MCF 10A (cell line): ENCODE data around the gene VWF. TPM values are rescaled to one million over a fixed set of nuclear protein-coding genes. Genes with fewer than 3 reads are reported as not detected.

Experiments
- BruUV-seq: library from RNA; stranded (reverse); fragments of 400-500 nt; replicated peaks from 2 replicates; lab custom pipeline; 2021; lab: Mats Ljungman, UMichigan
- CTCF ChIA-PET: fragments of 300-600 bp; sonication (Branson Sonifier 250); formaldehyde crosslinking; extraction: SDS; loops from one replicate; lab custom pipeline; 2021; ENCODE audit warnings: antibody characterized with exemption, inconsistent platforms; lab: Yijun Ruan, JAX
- POLR2A ChIA-PET: fragments of 300-600, 350-650 bp; sonication (Branson Sonifier 250); formaldehyde crosslinking; extraction: SDS; loops from one replicate; lab custom pipeline; 2020; ENCODE audit warnings: antibody characterized with exemption, inconsistent platforms; lab: Yijun Ruan, JAX
- DNase-seq: peaks from one replicate; pipeline ENCODE4 v3.0.0-alpha.2; 2018; ENCODE audit not compliant: unreplicated experiment
- H3K27ac Mint-ChIP-seq: one replicate; pipeline ENCODE4 v1.8.0; 2022; ENCODE audit warnings: mild to moderate bottlenecking, low read depth, mixed read lengths; ENCODE audit not compliant: unreplicated experiment
- H3K27me3 Mint-ChIP-seq: one replicate; pipeline ENCODE4 v1.8.0; 2022; ENCODE audit warnings: mixed read lengths; ENCODE audit not compliant: insufficient read depth, unreplicated experiment
- H3K36me3 Mint-ChIP-seq: one replicate; pipeline ENCODE4 v1.8.0; 2022; ENCODE audit warnings: mild to moderate bottlenecking, moderate library complexity, mixed read lengths; ENCODE audit not compliant: insufficient read depth, unreplicated experiment
- H3K4me1 Mint-ChIP-seq: one replicate; pipeline ENCODE4 v1.8.0; 2022; ENCODE audit warnings: mixed read lengths; ENCODE audit not compliant: insufficient read depth, unreplicated experiment
- H3K4me3 Mint-ChIP-seq: one replicate; pipeline ENCODE4 v1.8.0; 2022; ENCODE audit warnings: mild to moderate bottlenecking, moderate library complexity, mixed read lengths; ENCODE audit not compliant: unreplicated experiment
- H3K9me3 Mint-ChIP-seq: one replicate; pipeline ENCODE4 v1.8.0; 2022; ENCODE audit warnings: mixed read lengths; ENCODE audit not compliant: unreplicated experiment
- intact Hi-C: fragments of 100-400 bp; cut with micrococcal nuclease; formaldehyde crosslinking; loops from 2 replicates; pipeline ENCODE4 v1.14.1; 2022
- total RNA-seq: library from RNA; stranded (reverse); gene quantifications from 2 replicates; pipeline ENCODE4 v1.2.3, GENCODE V29; 2022
- TF ChIP-seq, protein P1 (sequence below): fragments of 200-600 bp; IDR thresholded peaks from one replicate; pipeline ENCODE4 v1.8.0; 2022; ENCODE audit warnings: antibody characterized with exemption, mild to moderate bottlenecking; ENCODE audit not compliant: unreplicated experiment

Gene VWF
- total RNA-seq, 1 experiment from 2014 or later = not detected

DNA sequence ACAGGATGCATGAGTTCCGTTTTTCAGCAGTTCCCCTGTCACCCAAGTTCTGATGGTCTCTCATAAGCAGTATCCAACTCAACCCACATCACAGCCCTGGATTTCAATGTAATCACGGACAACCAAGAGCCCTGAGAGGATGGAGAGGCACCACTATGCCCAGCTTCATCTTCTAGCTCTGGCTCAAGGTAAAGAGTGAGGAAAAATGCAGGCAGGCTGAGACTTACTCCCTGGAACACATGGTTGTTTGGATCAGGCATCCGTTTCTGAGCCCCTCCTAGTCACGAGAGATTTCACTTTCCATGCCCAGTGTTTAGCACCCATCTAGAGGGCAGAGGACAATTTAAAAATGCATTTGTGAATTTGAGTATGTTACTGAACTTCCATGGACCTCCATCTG, 224.4 kb downstream of the VWF start:
- intact Hi-C loops = no loop called here
- no peaks in the 10 kb centered on the region for H3K4me1 Mint-ChIP-seq
- no peaks in the 10 kb centered on the region for H3K27me3 Mint-ChIP-seq
- ChIA-PET POLR2A (no interaction called here), CTCF (interaction anchor here (0.6 to 0.7 kb wide), 2 partner anchors 9 to 1362 kb away, joined by 3 read pairs; a partner anchor contains a TSS)
- no peak overlapping the region for H3K27ac Mint-ChIP-seq
- no peaks in the 10 kb centered on the region for H3K36me3 Mint-ChIP-seq
- no peak for DNase-seq
- TF ChIP-seq, protein P1, sequence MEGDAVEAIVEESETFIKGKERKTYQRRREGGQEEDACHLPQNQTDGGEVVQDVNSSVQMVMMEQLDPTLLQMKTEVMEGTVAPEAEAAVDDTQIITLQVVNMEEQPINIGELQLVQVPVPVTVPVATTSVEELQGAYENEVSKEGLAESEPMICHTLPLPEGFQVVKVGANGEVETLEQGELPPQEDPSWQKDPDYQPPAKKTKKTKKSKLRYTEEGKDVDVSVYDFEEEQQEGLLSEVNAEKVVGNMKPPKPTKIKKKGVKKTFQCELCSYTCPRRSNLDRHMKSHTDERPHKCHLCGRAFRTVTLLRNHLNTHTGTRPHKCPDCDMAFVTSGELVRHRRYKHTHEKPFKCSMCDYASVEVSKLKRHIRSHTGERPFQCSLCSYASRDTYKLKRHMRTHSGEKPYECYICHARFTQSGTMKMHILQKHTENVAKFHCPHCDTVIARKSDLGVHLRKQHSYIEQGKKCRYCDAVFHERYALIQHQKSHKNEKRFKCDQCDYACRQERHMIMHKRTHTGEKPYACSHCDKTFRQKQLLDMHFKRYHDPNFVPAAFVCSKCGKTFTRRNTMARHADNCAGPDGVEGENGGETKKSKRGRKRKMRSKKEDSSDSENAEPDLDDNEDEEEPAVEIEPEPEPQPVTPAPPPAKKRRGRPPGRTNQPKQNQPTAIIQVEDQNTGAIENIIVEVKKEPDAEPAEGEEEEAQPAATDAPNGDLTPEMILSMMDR = no peak
- peaks cover 24% of the 10 kb centered on the region for H3K9me3 Mint-ChIP-seq
- H3K4me3 Mint-ChIP-seq = no peak overlapping the region
- no TSS peak for BruUV-seq

DNA sequence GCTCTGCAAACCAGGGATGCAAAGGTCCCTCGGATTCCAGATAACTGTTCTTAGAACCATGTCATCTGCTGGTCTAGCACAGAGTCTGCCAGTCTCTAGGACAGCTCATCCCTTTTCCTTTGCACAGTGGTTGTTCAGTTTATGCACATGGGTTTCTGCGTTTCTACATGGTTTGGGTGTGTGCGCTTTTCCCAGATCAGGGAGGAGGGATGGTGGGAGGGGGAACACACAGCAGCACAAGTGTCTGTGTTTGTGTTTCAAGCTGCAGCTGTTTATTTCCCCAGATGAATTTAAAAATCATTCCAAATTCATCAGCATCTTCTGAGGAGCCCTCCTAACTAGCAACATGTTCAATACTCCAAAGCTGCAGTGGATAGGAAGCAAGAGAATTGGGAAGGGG, 224.8 kb downstream of the VWF start:
- ChIA-PET POLR2A (no interaction called here), CTCF (interaction anchor here (0.6 to 0.7 kb wide), 2 partner anchors 10 to 1361 kb away, joined by 3 read pairs; a partner anchor contains a TSS)
- no peak for DNase-seq
- Mint-ChIP-seq H3K27ac (no peak overlapping the region), H3K36me3 (no peaks in the 10 kb centered on the region), H3K4me3 (no peak overlapping the region), H3K27me3 (no peaks in the 10 kb centered on the region), H3K4me1 (no peaks in the 10 kb centered on the region), H3K9me3 (peaks cover 24% of the 10 kb centered on the region)
- TF ChIP-seq, protein P1 = no peak
- intact Hi-C loops = no loop called here
- BruUV-seq = no TSS peak

DNA sequence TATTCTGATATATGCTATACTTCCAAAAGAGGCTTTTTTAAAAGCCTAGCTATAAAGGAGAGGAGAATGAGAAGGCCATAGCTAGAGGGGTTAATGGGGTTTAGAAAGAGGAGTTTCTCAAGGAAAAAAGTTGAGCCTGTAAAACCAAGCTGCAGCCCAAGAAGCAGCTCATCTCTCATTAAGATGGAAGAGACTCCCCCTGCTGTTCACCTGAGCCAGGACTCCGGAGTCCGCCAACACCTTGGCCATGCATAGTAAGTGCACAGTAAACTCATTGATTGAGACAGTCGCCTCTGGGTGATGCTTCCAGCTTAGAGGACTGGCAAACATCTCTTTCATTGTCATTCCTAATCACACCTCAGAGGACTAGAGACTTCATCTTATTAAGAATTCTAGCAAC, 225.6 kb downstream of the VWF start:
- ChIA-PET POLR2A (no interaction called here), CTCF (no interaction called here)
- intact Hi-C loops = no loop called here
- Mint-ChIP-seq H3K4me1 (no peaks in the 10 kb centered on the region), H3K36me3 (no peaks in the 10 kb centered on the region), H3K4me3 (no peak overlapping the region), H3K27ac (no peak overlapping the region), H3K27me3 (no peaks in the 10 kb centered on the region), H3K9me3 (peaks cover 24% of the 10 kb centered on the region)
- TF ChIP-seq, protein P1 = no peak
- peak; percentile 4 for DNase-seq
- BruUV-seq = no TSS peak

Other genes starting within 250 kb of the VWF start
- gene ANO2, start 179.4 kb downstream of the VWF start, total RNA-seq = not detected in 2 replicates
- 31.1 and 40.7 TPM in 2 replicates for gene CD9, start 75.7 kb upstream of the VWF start, total RNA-seq
- gene PLEKHG6, start 186.0 kb upstream of the VWF start, total RNA-seq = not detected in 2 replicates
- gene TNFRSF1A, start 217.4 kb upstream of the VWF start, total RNA-seq = 103 and 110 TPM in 2 replicates